Stimulated activated CD8-positive, alpha-beta memory T cell treated with anti-CD3 and anti-CD28 coated beads, Interleukin-15, amount 100 ng/mL, for 4 hours (primary cell): Measurements from ENCODE around the gene PLPP7.

ENCODE experiments used
- DNase-seq, 2 donors: peaks; one replicate each; pipeline ENCODE4 v3.0.0-alpha.2; 2020; ENCODE audit warnings: low read depth in 2 of 2

Gene PLPP7

GRCh38 chr9:131281119-131281965, 8.2 kb upstream of the PLPP7 start:
- DNase-seq, result no peak

- DNase-seq, result no peak
Measured at GRCh38 chr9:131282175-131282574, 7.3 kb upstream of the PLPP7 start.

- no peak for DNase-seq
Measured at GRCh38 chr9:131282688-131283422, 6.7 kb upstream of the PLPP7 start.

GRCh38 chr9:131284856-131285255, 4.7 kb upstream of the PLPP7 start:
- no peak for DNase-seq

- no peak for DNase-seq
Measured at GRCh38 chr9:131287359-131287758, 2.2 kb upstream of the PLPP7 start.

GRCh38 chr9:131288217-131288616, 1.3 kb upstream of the PLPP7 start:
- no peak for DNase-seq

GRCh38 chr9:131290036-131290766, 678 bp downstream of the PLPP7 start:
- no peak for DNase-seq

GRCh38 chr9:131290767-131291370, 1.3 kb downstream of the PLPP7 start:
- DNase-seq, result no peak

GRCh38 chr9:131291795-131292315, 2.3 kb downstream of the PLPP7 start:
- no peak for DNase-seq

- DNase-seq, result no peak
Measured at GRCh38 chr9:131292937-131293336, 3.4 kb downstream of the PLPP7 start.

GRCh38 chr9:131296460-131296859, 6.9 kb downstream of the PLPP7 start:
- no peak for DNase-seq

GRCh38 chr9:131296906-131297500, 7.5 kb downstream of the PLPP7 start:
- no peak for DNase-seq

- DNase-seq, result no peak
Measured at GRCh38 chr9:131297903-131298302, 8.4 kb downstream of the PLPP7 start.

GRCh38 chr9:131298341-131298740, 8.8 kb downstream of the PLPP7 start:
- no peak for DNase-seq

- DNase-seq, result no peak
Measured at GRCh38 chr9:131298816-131299215, 9.3 kb downstream of the PLPP7 start.

GRCh38 chr9:131299346-131299960, 9.9 kb downstream of the PLPP7 start:
- DNase-seq, result no peak

- DNase-seq, result no peak
Measured at GRCh38 chr9:131299961-131300347, 10.4 kb downstream of the PLPP7 start.

- DNase-seq, result no peak
Measured at GRCh38 chr9:131300444-131300843, 10.9 kb downstream of the PLPP7 start.

GRCh38 chr9:131302244-131303075, 12.9 kb downstream of the PLPP7 start:
- no peak for DNase-seq
